ENCODE data around the gene PFKFB2. TPM values are rescaled to one million over a fixed set of nuclear protein-coding genes. Genes with fewer than 3 reads are reported as not detected.

The PFKFB2 gene
- 10 to 100 TPM in 3 of 4 donors, 1 to 10 TPM in 1; 9.4 to 28.7 (median 12.3) TPM for total RNA-seq

DNA sequence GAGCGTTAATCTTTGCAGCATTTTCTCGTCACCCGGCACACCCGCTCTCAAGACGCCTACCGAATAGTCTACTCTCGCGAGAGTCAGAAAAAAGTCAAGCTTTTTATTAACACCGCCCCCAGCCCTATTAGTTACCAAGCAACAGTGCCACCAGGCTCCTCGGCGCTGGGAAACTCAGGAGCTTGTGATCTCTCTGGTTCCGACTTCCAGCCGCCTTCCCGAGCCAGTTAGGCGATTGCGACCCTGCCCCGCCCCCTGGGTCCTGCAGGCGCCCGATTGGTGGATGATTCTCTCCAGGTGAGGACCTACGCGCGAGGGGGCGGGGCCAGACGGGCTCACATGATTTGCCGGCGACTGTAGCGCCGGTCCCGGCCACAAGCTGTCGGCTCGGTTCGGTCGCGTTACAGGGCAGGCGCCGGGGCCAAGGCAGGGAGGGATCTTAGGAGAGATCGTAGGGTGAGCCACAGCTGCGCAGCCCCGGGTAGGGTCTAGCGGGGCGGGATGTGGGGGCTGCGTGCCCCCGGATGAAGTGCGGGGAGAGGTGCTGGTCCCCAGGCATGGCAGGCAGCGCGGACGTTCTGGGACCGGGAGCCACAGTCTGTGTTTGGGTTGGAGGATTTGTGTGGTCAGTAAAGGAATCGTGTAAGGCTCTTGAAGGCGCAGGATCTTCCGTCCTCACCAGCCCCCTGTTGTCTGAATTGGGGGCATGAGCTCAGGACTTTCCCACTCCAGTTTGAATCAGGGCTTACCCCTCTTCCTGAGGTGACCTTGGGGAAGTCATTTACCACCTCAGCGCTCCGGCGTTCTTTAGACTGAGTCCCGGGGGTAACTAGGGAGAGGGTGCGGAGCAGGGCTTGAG, at the start of gene PFKFB2:
TSS of gene PFKFB2 (plus strand) at position 365 of the 859 bp plus-strand sequence. CDS start 1,443 bp downstream, outside the sequence.
- Histone ChIP-seq H3K36me3 (peaks cover 0 to 15% (median 6%) of the 10 kb centered on the region in 3 donors), H3K27ac (peak within 1 kb of the TSS; percentile 95 to 99 (median 96)), H3K4me3 (peak within 1 kb of the TSS; percentile 55 to 86 (median 72)), H3K9me3 (no peaks in the 10 kb centered on the region), H3K27me3 (no peaks in the 10 kb centered on the region), H3K4me1 (peaks cover 14 to 66% (median 27%) of the 10 kb centered on the region in 3 donors)
- TF ChIP-seq, protein P1, sequence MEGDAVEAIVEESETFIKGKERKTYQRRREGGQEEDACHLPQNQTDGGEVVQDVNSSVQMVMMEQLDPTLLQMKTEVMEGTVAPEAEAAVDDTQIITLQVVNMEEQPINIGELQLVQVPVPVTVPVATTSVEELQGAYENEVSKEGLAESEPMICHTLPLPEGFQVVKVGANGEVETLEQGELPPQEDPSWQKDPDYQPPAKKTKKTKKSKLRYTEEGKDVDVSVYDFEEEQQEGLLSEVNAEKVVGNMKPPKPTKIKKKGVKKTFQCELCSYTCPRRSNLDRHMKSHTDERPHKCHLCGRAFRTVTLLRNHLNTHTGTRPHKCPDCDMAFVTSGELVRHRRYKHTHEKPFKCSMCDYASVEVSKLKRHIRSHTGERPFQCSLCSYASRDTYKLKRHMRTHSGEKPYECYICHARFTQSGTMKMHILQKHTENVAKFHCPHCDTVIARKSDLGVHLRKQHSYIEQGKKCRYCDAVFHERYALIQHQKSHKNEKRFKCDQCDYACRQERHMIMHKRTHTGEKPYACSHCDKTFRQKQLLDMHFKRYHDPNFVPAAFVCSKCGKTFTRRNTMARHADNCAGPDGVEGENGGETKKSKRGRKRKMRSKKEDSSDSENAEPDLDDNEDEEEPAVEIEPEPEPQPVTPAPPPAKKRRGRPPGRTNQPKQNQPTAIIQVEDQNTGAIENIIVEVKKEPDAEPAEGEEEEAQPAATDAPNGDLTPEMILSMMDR (IDR thresholded peaks at IDR 0.05): peak in 5 of 6 experiments; percentile 16 to 59 (median 42)
- peak in 3 of 4 donors; percentile 89 to 93 (median 90) for TF ChIP-seq POLR2A (IDR thresholded peaks at IDR 0.05)
- peak; percentile 89 for DNase-seq
- intact Hi-C loops (cut with DNase I): no loop called here
- WGBS, 2 donors: 5 to 9% methylated on average over 17 of the region's 56 CpGs

DNA sequence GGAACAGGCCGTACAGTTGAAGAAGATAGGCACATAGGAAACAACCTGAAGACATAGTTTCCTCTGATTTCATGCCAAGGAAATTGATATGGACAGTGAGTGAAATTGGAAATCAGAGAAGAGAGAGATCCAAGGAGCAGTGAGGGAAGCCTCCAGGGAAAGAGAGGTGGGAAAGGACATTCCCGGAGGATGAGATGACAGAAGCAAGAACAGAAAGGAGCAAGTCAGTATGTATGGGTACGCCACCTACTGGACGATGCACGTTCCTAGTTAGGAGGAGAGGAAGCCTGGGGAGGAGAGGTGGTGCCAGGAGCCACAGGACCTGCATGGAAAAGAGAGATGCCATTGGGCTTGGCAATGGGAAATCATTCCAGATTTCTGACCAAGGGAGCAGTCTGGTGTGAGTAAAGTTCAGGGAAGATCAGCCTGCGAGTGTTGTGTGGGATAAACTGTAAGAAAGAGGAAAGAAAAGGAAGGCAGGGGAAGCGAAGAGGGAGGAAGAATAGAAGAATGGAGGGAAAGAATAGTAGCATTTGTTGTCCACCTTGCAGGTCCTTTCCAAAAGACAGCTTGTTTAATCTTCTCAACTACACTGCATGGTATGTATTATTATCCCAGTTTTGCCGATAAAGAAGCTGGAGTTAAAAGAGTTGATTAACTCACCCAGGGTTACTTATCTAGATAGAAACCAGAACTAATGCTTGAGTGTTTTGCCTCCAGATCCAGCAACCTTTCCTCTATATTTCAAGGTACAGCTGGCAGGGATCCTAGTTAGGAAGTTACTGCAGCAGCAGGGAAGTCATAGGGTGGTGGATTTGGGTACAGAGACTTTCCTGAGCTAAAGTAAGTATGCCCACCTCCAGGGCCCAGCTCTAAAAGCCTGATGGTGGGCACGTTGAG, 47.9 kb upstream of the PFKFB2 start:
- no peaks in the 10 kb centered on the region for H3K36me3 ChIP-seq
- WGBS, 2 donors: 42 to 44% methylated on average over 8 to 9 of the region's 9 CpGs
- H3K27me3 ChIP-seq: no peaks in the 10 kb centered on the region
- no peak for DNase-seq
- H3K4me3 ChIP-seq: no peak overlapping the region
- intact Hi-C loops (cut with DNase I): no loop called here
- TF ChIP-seq, protein P1 (IDR thresholded peaks at IDR 0.05): peak; percentile 49 to 82 (median 64)
- no peak for TF ChIP-seq POLR2A (IDR thresholded peaks at IDR 0.05)
- peak overlapping the region; percentile 2 to 87 (median 83) for H3K27ac ChIP-seq
- no peaks in the 10 kb centered on the region for H3K9me3 ChIP-seq
- H3K4me1 ChIP-seq: peaks cover 0 to 68% (median 7%) of the 10 kb centered on the region in 3 donors

DNA sequence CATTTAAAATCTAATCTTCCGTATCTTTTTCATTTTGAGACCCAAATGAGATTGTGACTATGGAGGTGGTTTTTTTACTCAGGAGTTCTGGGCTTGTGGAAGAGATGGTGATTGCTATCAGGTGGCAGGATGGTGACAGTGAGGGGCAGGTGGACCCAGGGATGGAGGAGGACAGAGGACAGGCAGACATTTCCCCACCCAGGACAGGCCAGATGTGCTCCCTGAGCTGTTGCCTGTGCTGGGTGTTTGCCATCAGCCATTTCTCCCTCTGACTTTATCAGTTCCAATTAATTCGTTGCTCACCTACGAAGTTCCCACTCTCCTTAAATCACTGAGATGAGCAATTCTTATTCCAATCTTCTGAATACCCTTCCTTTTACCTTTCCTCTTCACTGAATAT, 47.0 kb upstream of the PFKFB2 start:
- intact Hi-C loops (cut with DNase I): no loop called here
- Histone ChIP-seq H3K4me3 (no peak overlapping the region), H3K27ac (no peak overlapping the region), H3K4me1 (peaks cover 0 to 72% (median 7%) of the 10 kb centered on the region in 3 donors), H3K9me3 (no peaks in the 10 kb centered on the region), H3K36me3 (no peaks in the 10 kb centered on the region), H3K27me3 (no peaks in the 10 kb centered on the region)
- 81 to 95% methylated on average over 3 of the region's 3 CpGs for WGBS, 2 donors
- DNase-seq: no peak
- TF ChIP-seq, protein P1 (IDR thresholded peaks at IDR 0.05): no peak
- no peak for TF ChIP-seq POLR2A (IDR thresholded peaks at IDR 0.05)

DNA sequence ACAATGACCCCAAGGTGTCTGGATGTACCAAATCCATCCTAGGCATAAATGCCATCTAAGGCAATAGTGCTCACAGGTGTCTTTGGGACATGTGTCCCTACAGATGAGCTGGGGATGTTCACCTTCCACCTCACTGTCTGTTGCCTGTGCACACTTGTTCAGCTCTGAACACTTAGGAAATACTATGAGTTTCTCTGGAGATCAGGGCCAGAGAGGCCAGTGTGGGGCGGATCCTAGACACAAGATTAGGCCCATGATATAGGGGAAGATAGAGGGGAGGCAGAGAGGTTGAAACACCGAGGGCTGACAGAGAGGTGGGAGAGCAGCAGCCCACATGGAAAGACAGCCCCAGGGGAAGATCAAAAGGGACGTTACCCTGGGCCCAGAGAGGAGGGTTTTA, 46.2 kb upstream of the PFKFB2 start:
- H3K9me3 ChIP-seq: no peaks in the 10 kb centered on the region

More for the DNA sequence above, 46.2 kb upstream of the PFKFB2 start:
- WGBS, 2 donors: 58 to 65% methylated on average over 3 of the region's 3 CpGs
- Histone ChIP-seq H3K27ac (peak overlapping the region in 3 of 4 donors; percentile 57 to 65 (median 62)), H3K27me3 (no peaks in the 10 kb centered on the region), H3K4me1 (peaks cover 0 to 64% (median 7%) of the 10 kb centered on the region in 3 donors), H3K36me3 (no peaks in the 10 kb centered on the region), H3K4me3 (no peak overlapping the region)
- intact Hi-C loops (cut with DNase I): no loop called here
- TF ChIP-seq, protein P1 (IDR thresholded peaks at IDR 0.05): no peak
- TF ChIP-seq POLR2A (IDR thresholded peaks at IDR 0.05): no peak
- DNase-seq: no peak
